H1 (cell line): ENCODE data around the gene P2RY11.

Source experiments
- BRCA1 ChIP-seq: IDR thresholded peaks from 2 replicates; pipeline ENCODE4 v1.6.1; 2012; ENCODE audit warnings: low read depth, low read length, improper control_type of control experiment
- CEBPB ChIP-seq: IDR thresholded peaks from 2 replicates; pipeline ENCODE4 v1.6.1; 2012; ENCODE audit warnings: low read depth, low read length
- CHD1 ChIP-seq: IDR thresholded peaks from 2 replicates; pipeline ENCODE4 v1.6.1; 2012; ENCODE audit warnings: low read depth, low read length, improper control_type of control experiment
- CREB1 ChIP-seq: IDR thresholded peaks from 2 replicates; pipeline ENCODE4 v1.6.1; 2012; ENCODE audit warnings: inconsistent platforms
- EZH2 ChIP-seq: fragments of 200-600 bp; sonication (generic); IDR thresholded peaks from 2 replicates; pipeline ENCODE4 v1.7.1; 2012; ENCODE audit warnings: low read depth, mild to moderate bottlenecking, moderate library complexity, low read length, inconsistent platforms; ENCODE audit not compliant: severe bottlenecking
- HDAC6 ChIP-seq: IDR thresholded peaks from one replicate; pipeline ENCODE4 v1.7.1; 2012; ENCODE audit warnings: low read depth, mild to moderate bottlenecking, inconsistent platforms, low read length, moderate library complexity
- JUN ChIP-seq: IDR thresholded peaks from 2 replicates; pipeline ENCODE4 v1.6.1; 2011; ENCODE audit warnings: low read depth, mild to moderate bottlenecking, improper control_type of control experiment, low read length
- MAX ChIP-seq: IDR thresholded peaks from 2 replicates; pipeline ENCODE4 v1.6.1; 2012; ENCODE audit warnings: inconsistent platforms
- PHF8 ChIP-seq: fragments of 200-600 bp; sonication (generic); conservative IDR thresholded peaks from 2 replicates; pipeline ENCODE4 v1.7.1; 2012; ENCODE audit warnings: low read depth, mild to moderate bottlenecking, inconsistent platforms, low read length, moderate library complexity
- POLR2A ChIP-seq, 2 experiments: IDR thresholded peaks; 1 replicate in 1 of 2; 2 replicates in 1 of 2; pipeline ENCODE4 v1.6.1; 2011; ENCODE audit warnings: low read depth in 2 of 2, low read length in 2 of 2, mild to moderate bottlenecking in 2 of 2; ENCODE audit errors: control extremely low read depth in 1 of 2
- POLR2AphosphoS5 ChIP-seq: IDR thresholded peaks from 2 replicates; pipeline ENCODE4 v1.6.1; 2011; ENCODE audit warnings: low read depth, low read length
- YY1 ChIP-seq: IDR thresholded peaks from 2 replicates; pipeline ENCODE4 v1.6.1; 2011; ENCODE audit warnings: low read depth, mild to moderate bottlenecking, low read length
- TF ChIP-seq, protein P1 (sequence below), 3 experiments: IDR thresholded peaks; 1 replicate in 2 of 3; 2 replicates in 1 of 3; pipeline versions ENCODE4 v1.5.1 to v1.6.1; 2011; ENCODE audit warnings: low read length in 3 of 3, mild to moderate bottlenecking in 3 of 3, inconsistent platforms in 2 of 3, low read depth in 1 of 3, moderate library complexity in 1 of 3; ENCODE audit not compliant: insufficient read depth in 1 of 3; ENCODE audit errors: control extremely low read depth in 1 of 3

DNA sequence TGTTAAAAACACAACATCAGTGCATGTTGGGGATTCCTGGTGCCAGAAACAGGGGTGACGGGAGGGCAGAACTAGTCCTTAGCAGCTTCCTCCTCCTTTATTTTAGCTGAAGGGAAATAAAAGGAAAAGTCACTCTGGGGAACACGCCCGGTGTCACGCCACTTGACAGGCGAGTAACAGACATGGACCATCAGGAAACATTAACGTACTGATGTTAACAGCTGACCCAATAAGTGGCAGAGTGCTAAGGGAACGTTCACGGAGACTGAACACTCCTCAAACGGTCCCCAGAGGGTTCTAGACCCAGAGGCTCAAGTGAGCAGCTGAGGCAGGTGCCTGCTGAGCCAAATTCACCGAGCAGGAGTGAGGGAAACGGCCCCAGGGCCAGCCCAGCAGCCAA, 22.1 kb downstream of the P2RY11 start:
- TF ChIP-seq CEBPB (no peak), POLR2A (IDR thresholded peaks at IDR 0.05; ENCODE audit: control extremely low read depth in 1 of 2, low read depth in 2 of 2, low read length in 2 of 2) (no peak), CHD1 (no peak), MAX (no peak), POLR2AphosphoS5 (no peak), BRCA1 (no peak), EZH2 (no peak), CREB1 (no peak), PHF8 (no peak), YY1 (no peak), JUN (no peak), HDAC6 (no peak)
- TF ChIP-seq, protein P1, sequence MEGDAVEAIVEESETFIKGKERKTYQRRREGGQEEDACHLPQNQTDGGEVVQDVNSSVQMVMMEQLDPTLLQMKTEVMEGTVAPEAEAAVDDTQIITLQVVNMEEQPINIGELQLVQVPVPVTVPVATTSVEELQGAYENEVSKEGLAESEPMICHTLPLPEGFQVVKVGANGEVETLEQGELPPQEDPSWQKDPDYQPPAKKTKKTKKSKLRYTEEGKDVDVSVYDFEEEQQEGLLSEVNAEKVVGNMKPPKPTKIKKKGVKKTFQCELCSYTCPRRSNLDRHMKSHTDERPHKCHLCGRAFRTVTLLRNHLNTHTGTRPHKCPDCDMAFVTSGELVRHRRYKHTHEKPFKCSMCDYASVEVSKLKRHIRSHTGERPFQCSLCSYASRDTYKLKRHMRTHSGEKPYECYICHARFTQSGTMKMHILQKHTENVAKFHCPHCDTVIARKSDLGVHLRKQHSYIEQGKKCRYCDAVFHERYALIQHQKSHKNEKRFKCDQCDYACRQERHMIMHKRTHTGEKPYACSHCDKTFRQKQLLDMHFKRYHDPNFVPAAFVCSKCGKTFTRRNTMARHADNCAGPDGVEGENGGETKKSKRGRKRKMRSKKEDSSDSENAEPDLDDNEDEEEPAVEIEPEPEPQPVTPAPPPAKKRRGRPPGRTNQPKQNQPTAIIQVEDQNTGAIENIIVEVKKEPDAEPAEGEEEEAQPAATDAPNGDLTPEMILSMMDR (IDR thresholded peaks at IDR 0.05; ENCODE audit: control extremely low read depth in 1 of 3, insufficient read depth in 1 of 3, low read depth in 1 of 3, low read length in 3 of 3), result no peak
